AG09309 (cell line): Measurements from ENCODE around the gene SDR9C7.
A peak's percentile ranks its signal among the peaks of the same experiment; 100 is the strongest.
"Not testable (repeated sequence)": the region's sequence is repeated elsewhere in the genome, so short reads cannot be mapped to it uniquely, and the experiment has no call there.

Experiments used
- DNase-seq: peaks from one replicate; pipeline ENCODE4 v3.0.0-alpha.2; 2010; ENCODE audit warnings: low read depth
- H3K4me3 ChIP-seq: 2 replicates; pipeline ENCODE4 v1.5.1; 2011; ENCODE audit warnings: mild to moderate bottlenecking, low read depth, low read length, moderate library complexity; ENCODE audit not compliant: control insufficient read depth
- CTCF ChIP-seq: IDR thresholded peaks from 2 replicates; pipeline ENCODE4 v1.5.1; 2011; ENCODE audit warnings: mild to moderate bottlenecking, low read depth, low read length, inconsistent platforms; ENCODE audit not compliant: insufficient read depth, control insufficient read depth; ENCODE audit errors: missing control alignments

Gene SDR9C7

GRCh38 chr12:56948457-56948777 is 14.2 kb upstream of the SDR9C7 start:
- no peak for TF ChIP-seq CTCF
- DNase-seq: no peak
- no peak overlapping the region for H3K4me3 ChIP-seq

- TF ChIP-seq CTCF: no peak
- DNase-seq: no peak
- no peak overlapping the region for H3K4me3 ChIP-seq
Observed at GRCh38 chr12:56947633-56948456, 13.6 kb upstream of the SDR9C7 start.

- H3K4me3 ChIP-seq: no peak overlapping the region
- no peak for DNase-seq
- TF ChIP-seq CTCF: no peak
Observed at GRCh38 chr12:56943878-56944277, 9.7 kb upstream of the SDR9C7 start.

- not testable (repeated sequence) for DNase-seq, H3K4me3 ChIP-seq
Observed at GRCh38 chr12:56943374-56943773, 9.2 kb upstream of the SDR9C7 start.

- DNase-seq: peak; percentile 32
- no peak for TF ChIP-seq CTCF
- no peak overlapping the region for H3K4me3 ChIP-seq
Observed at GRCh38 chr12:56941299-56942017, 7.2 kb upstream of the SDR9C7 start.

GRCh38 chr12:56940942-56941298 is 6.7 kb upstream of the SDR9C7 start:
- H3K4me3 ChIP-seq, DNase-seq: not testable (repeated sequence)

- DNase-seq: no peak
Observed at GRCh38 chr12:56935752-56936151, 1.5 kb upstream of the SDR9C7 start.

More at GRCh38 chr12:56935752-56936151, 1.5 kb upstream of the SDR9C7 start:
- H3K4me3 ChIP-seq: no peak overlapping the region
- TF ChIP-seq CTCF: no peak
